ENCODE data around the gene IRF2. TPM values are rescaled to one million over a fixed set of nuclear protein-coding genes. Genes with fewer than 3 reads are reported as not detected.

IRF2 gene
- total RNA-seq, 1 donor from 2014 or later, result 44.0 TPM

- DNase-seq (no peak), ATAC-seq (no peak)
- Histone ChIP-seq H3K27me3 (no peaks in the 10 kb centered on the region), H3K4me3 (no peak overlapping the region), H3K4me1 (peaks cover 6% of the 10 kb centered on the region), H3K27ac (no peak overlapping the region), H3K36me3 (no peaks in the 10 kb centered on the region), H3K9me3 (no peaks in the 10 kb centered on the region)
- TF ChIP-seq CTCF (IDR thresholded peaks at IDR 0.05), result no peak
- intact Hi-C loops (cut with DNase I), result no loop called here
Measured at GRCh38 chr4:184363258-184363657, 111.1 kb downstream of the IRF2 start.

- intact Hi-C loops (cut with DNase I), result no loop called here
- Histone ChIP-seq H3K9me3 (no peaks in the 10 kb centered on the region), H3K4me3 (no peak overlapping the region), H3K36me3 (no peaks in the 10 kb centered on the region), H3K27me3 (no peaks in the 10 kb centered on the region), H3K4me1 (peaks cover 6% of the 10 kb centered on the region), H3K27ac (no peak overlapping the region)
- ATAC-seq, result no peak
- no peak for DNase-seq
- TF ChIP-seq CTCF (IDR thresholded peaks at IDR 0.05), result no peak
Measured at GRCh38 chr4:184362396-184362795, 112.0 kb downstream of the IRF2 start.

- Histone ChIP-seq H3K27ac (no peak overlapping the region), H3K9me3 (no peaks in the 10 kb centered on the region), H3K4me1 (peaks cover 6% of the 10 kb centered on the region), H3K4me3 (no peak overlapping the region), H3K36me3 (no peaks in the 10 kb centered on the region), H3K27me3 (no peaks in the 10 kb centered on the region)
- DNase-seq (no peak), ATAC-seq (no peak)
- TF ChIP-seq CTCF (IDR thresholded peaks at IDR 0.05), result no peak
- intact Hi-C loops (cut with DNase I), result no loop called here
Measured at GRCh38 chr4:184361443-184361842, 112.9 kb downstream of the IRF2 start.

GRCh38 chr4:184359888-184360287, 114.5 kb downstream of the IRF2 start:
- TF ChIP-seq CTCF (IDR thresholded peaks at IDR 0.05), result no peak

GRCh38 chr4:184358521-184359232, 115.7 kb downstream of the IRF2 start:
- ATAC-seq (no peak), DNase-seq (no peak)
- no peak for TF ChIP-seq CTCF (IDR thresholded peaks at IDR 0.05)
- intact Hi-C loops (cut with DNase I), result no loop called here
- no peak overlapping the region for H3K4me3 ChIP-seq
- H3K9me3 ChIP-seq, result no peaks in the 10 kb centered on the region
- H3K27me3 ChIP-seq, result no peaks in the 10 kb centered on the region
- no peak overlapping the region for H3K27ac ChIP-seq
- H3K4me1 ChIP-seq, result peaks cover 23% of the 10 kb centered on the region
- H3K36me3 ChIP-seq, result no peaks in the 10 kb centered on the region

More at GRCh38 chr4:184359888-184360287, 114.5 kb downstream of the IRF2 start:
- intact Hi-C loops (cut with DNase I), result no loop called here
- no peak for DNase-seq
- H3K4me3 ChIP-seq, result no peak overlapping the region
- peaks cover 19% of the 10 kb centered on the region for H3K4me1 ChIP-seq
- no peaks in the 10 kb centered on the region for H3K9me3 ChIP-seq
- H3K27ac ChIP-seq, result no peak overlapping the region
- no peak for ATAC-seq
- no peaks in the 10 kb centered on the region for H3K27me3 ChIP-seq
- H3K36me3 ChIP-seq, result no peaks in the 10 kb centered on the region

All from upper lobe of right lung (tissue), 1 donor.